Measurements from ENCODE around the gene ZAR1. TPM values are rescaled to one million over a fixed set of nuclear protein-coding genes. Genes with fewer than 3 reads are reported as not detected.

The ZAR1 gene
- total RNA-seq, 1 experiment from 2014 or later: not detected

Other genes starting within 250 kb of the ZAR1 start
- gene TEC, start 220.4 kb upstream of the ZAR1 start, total RNA-seq (2014; rRNA removed; shearing (Covaris generic)): 2.7 and 2.9 TPM in 2 replicates
- 33.2 and 35.8 TPM in 2 replicates for gene SLAIN2, start 148.7 kb upstream of the ZAR1 start, total RNA-seq (2014; rRNA removed; shearing (Covaris generic))
- gene SLC10A4, start 6.9 kb upstream of the ZAR1 start, total RNA-seq (2014; rRNA removed; shearing (Covaris generic)): 2.1 and 2.6 TPM in 2 replicates

Data from NCI-H460 (cell line).